NCI-H1694 (cell line): ENCODE data around the gene HPGDS.
"Not testable (repeated sequence)": the region's sequence is repeated elsewhere in the genome, so short reads cannot be mapped to it uniquely, and the experiment has no call there.

Experiments
- DNase-seq: peaks from one replicate; lab custom pipeline; 2025; lab: John Stamatoyannopoulos, UW

Gene HPGDS

GRCh38 chr4:94342694-94343093 lies at the start of gene HPGDS:
TSS of gene HPGDS (minus strand) at chr4:94342836. CDS start at chr4:94334629, 8,207 bp downstream.
- DNase-seq = no peak

GRCh38 chr4:94390804-94391410 lies 48.3 kb upstream of the HPGDS start:
- DNase-seq = no peak

- no peak for DNase-seq
Measured at GRCh38 chr4:94389595-94390267, 47.1 kb upstream of the HPGDS start.

- DNase-seq = not testable (repeated sequence)
Measured at GRCh38 chr4:94387965-94388364, 45.3 kb upstream of the HPGDS start.

GRCh38 chr4:94385452-94385851 lies 42.8 kb upstream of the HPGDS start:
- DNase-seq = not testable (repeated sequence)

GRCh38 chr4:94382891-94383290 lies 40.3 kb upstream of the HPGDS start:
- not testable (repeated sequence) for DNase-seq

GRCh38 chr4:94378047-94378446 lies 35.4 kb upstream of the HPGDS start:
- no peak for DNase-seq

GRCh38 chr4:94377294-94377693 lies 34.7 kb upstream of the HPGDS start:
- no peak for DNase-seq

GRCh38 chr4:94375364-94375763 lies 32.7 kb upstream of the HPGDS start:
- DNase-seq = no peak

GRCh38 chr4:94373752-94374151 lies 31.1 kb upstream of the HPGDS start:
- DNase-seq = no peak

GRCh38 chr4:94372991-94373390 lies 30.4 kb upstream of the HPGDS start:
- DNase-seq = no peak

- DNase-seq = no peak
Measured at GRCh38 chr4:94372228-94372978, 29.8 kb upstream of the HPGDS start.

- DNase-seq = no peak
Measured at GRCh38 chr4:94371290-94371689, 28.7 kb upstream of the HPGDS start.

GRCh38 chr4:94370533-94371254 lies 28.1 kb upstream of the HPGDS start:
- no peak for DNase-seq

GRCh38 chr4:94369046-94369445 lies 26.4 kb upstream of the HPGDS start:
- no peak for DNase-seq

GRCh38 chr4:94368459-94368858 lies 25.8 kb upstream of the HPGDS start:
- DNase-seq = no peak

- no peak for DNase-seq
Measured at GRCh38 chr4:94365304-94365703, 22.7 kb upstream of the HPGDS start.

GRCh38 chr4:94364527-94364926 lies 21.9 kb upstream of the HPGDS start:
- DNase-seq = no peak

- no peak for DNase-seq
Measured at GRCh38 chr4:94363136-94363655, 20.6 kb upstream of the HPGDS start.

- DNase-seq = no peak
Measured at GRCh38 chr4:94359838-94360237, 17.2 kb upstream of the HPGDS start.

- no peak for DNase-seq
Measured at GRCh38 chr4:94359221-94359620, 16.6 kb upstream of the HPGDS start.

GRCh38 chr4:94358101-94358500 lies 15.5 kb upstream of the HPGDS start:
- DNase-seq = no peak
